SU-DHL-6 (cell line): Measurements from ENCODE around the gene SLC43A2.

Experiments
- CTCF ChIP-seq: fragments of 200-600 bp; sonication (generic); IDR thresholded peaks from one replicate; pipeline ENCODE4 v1.5.1; 2017; ENCODE audit warnings: antibody characterized with exemption, mild to moderate bottlenecking, low read length, moderate library complexity; ENCODE audit not compliant: insufficient read depth, poor library complexity, severe bottlenecking
- EZH2phosphoT487 ChIP-seq: fragments of 200-600 bp; sonication (generic), shearing (Covaris generic); conservative IDR thresholded peaks from 2 replicates; pipeline ENCODE4 v1.6.1; 2018; ENCODE audit warnings: mild to moderate bottlenecking, antibody characterized with exemption, low read length, moderate library complexity, mixed read lengths

- no peak for TF ChIP-seq CTCF
- no peak for TF ChIP-seq EZH2phosphoT487
Measured at GRCh38 chr17:1576500-1576899, 52.1 kb downstream of the SLC43A2 start.
